ENCODE measurements around the gene PKD1L1.

GRCh38 chr7:47979832-47980181, 31.5 kb upstream of the PKD1L1 start:
- TF ChIP-seq CTCF (IDR thresholded peaks at IDR 0.05) (no peak), ZFX (IDR thresholded peaks at IDR 0.05; ENCODE audit: borderline replicate concordance) (no peak)

All from 22Rv1 (cell line).